ENCODE results near the gene VAC14.

DNA sequence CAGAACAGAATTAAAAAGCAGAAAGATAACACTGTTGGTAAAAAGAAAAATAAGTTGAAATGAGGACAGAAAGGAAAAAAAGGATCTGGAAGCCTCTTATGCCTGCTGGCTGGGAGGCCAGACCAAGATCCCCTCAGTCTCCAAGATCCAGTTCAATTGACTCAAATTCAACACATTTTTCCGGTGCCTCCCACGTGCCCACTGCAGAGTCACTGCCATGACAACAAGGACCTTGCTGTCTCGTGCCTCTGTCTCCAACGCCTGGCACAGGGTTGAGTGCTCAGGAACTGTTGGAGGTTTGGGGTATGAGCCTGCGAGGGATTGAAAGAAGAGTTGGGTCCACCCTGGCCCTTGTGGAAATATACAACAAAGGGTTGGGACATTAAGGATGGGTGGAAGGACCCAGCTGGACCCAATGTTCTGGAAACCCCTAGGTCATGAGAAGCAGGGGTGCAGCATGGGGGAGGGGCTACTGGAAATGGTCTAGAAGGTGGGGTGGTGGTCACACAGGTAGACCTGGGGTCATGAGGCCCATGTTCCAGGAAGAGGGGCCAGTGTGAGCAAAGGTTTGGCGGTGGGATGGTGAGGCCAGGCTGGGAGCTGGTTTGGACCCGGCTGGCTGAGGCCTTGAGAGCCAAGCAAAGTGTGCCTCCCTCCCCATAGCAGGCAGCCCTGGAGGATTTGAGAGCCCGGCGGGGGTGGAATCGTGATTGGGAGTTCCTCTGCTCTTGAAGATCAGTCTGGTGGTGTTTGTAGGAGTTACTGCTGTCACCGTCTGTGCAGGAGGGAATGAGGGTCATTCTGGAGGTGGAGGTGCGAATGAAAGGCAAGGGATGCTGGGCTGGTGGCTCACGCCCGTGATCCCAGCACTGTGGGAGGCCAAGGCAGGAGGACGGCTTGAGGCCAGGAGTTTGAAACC is 153.3 kb downstream of the VAC14 start:
- TF ChIP-seq, protein P1, sequence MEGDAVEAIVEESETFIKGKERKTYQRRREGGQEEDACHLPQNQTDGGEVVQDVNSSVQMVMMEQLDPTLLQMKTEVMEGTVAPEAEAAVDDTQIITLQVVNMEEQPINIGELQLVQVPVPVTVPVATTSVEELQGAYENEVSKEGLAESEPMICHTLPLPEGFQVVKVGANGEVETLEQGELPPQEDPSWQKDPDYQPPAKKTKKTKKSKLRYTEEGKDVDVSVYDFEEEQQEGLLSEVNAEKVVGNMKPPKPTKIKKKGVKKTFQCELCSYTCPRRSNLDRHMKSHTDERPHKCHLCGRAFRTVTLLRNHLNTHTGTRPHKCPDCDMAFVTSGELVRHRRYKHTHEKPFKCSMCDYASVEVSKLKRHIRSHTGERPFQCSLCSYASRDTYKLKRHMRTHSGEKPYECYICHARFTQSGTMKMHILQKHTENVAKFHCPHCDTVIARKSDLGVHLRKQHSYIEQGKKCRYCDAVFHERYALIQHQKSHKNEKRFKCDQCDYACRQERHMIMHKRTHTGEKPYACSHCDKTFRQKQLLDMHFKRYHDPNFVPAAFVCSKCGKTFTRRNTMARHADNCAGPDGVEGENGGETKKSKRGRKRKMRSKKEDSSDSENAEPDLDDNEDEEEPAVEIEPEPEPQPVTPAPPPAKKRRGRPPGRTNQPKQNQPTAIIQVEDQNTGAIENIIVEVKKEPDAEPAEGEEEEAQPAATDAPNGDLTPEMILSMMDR (conservative IDR thresholded peaks at IDR 0.05; ENCODE audit: low read depth in 2 of 2) = no peak
- no peak for TF ChIP-seq EZH2 (IDR thresholded peaks at IDR 0.05; ENCODE audit: low read depth, unreplicated experiment)
- no peak for TF ChIP-seq CREB1 (CRISPR knock-in tag; IDR thresholded peaks at IDR 0.05; ENCODE audit: low read depth)
- TF ChIP-seq POLR2AphosphoS5 (IDR thresholded peaks at IDR 0.05; ENCODE audit: low read depth) = no peak

Measured in GM23338 (cell line).